ENCODE results near the gene SRRM4. TPM values are rescaled to one million over a fixed set of nuclear protein-coding genes. Genes with fewer than 3 reads are reported as not detected.

The SRRM4 gene
- total and polyA plus RNA-seq, 10 of the 15 experiments (the other 5 are each of a cell fraction or from before 2014, with no cell fraction given) = under 0.01 to 0.01 TPM; not detected in 8

DNA sequence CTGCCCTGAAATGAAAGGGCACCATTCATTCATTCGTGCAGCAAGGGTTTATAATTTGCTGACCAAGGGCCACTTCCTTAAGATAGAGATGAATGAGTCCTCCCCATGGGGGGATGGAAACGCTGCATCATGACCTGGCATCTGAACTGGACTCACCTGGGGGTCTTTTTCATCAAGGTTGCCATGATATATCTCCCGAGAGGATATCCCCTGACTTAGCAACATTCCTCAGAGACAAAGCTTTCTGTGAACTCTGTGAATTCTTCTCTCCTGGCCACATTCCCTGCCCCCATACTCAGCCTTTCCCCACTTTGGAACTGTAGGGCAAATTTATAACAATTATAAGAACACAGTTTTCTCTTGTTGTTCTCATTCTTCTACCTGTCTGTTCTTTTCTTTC, 30.8 kb downstream of the SRRM4 start:
- Histone ChIP-seq H3K27ac (ENCODE audit: control insufficient read depth, insufficient read depth) (no peak overlapping the region), H3K9ac (ENCODE audit: control insufficient read depth, insufficient read depth, low read length) (no peak overlapping the region), H3K27me3 (replicated peaks in 1 of 2; ENCODE audit: control insufficient read depth in 2 of 2, insufficient read depth in 2 of 2, low read length in 1 of 2) (no peaks in the 10 kb centered on the region), H3K4me3 (no peak overlapping the region), H3K4me1 (ENCODE audit: control insufficient read depth, insufficient read depth, low read length) (no peaks in the 10 kb centered on the region), H3K4me2 (ENCODE audit: control insufficient read depth, insufficient read depth) (no peak overlapping the region), H3K36me3 (ENCODE audit: control insufficient read depth in 2 of 2, insufficient read depth in 2 of 2, low read length in 1 of 2) (no peaks in the 10 kb centered on the region), H2AFZ (ENCODE audit: control insufficient read depth, low read depth, low read length) (no peak overlapping the region), H3K9me3 (replicated peaks; ENCODE audit: control insufficient read depth, insufficient read depth, low read length) (no peaks in the 10 kb centered on the region; the same call in 2 of the 3 replicates), H4K20me1 (ENCODE audit: control insufficient read depth, insufficient read depth) (no peaks in the 10 kb centered on the region), H3K79me2 (ENCODE audit: control insufficient read depth, insufficient read depth, low read length) (no peaks in the 10 kb centered on the region)
- DNase-seq (ENCODE audit: low read depth, low spot score) (no peak), ATAC-seq (no peak), FAIRE-seq (no peak)
- 3% methylated on average over 3 of the region's 3 CpGs for WGBS (ENCODE audit: insufficient coverage, insufficient replicate concordance, low lambda C conversion rate, missing lambda C conversion rate)
- intact Hi-C loops (cut with micrococcal nuclease; ENCODE audit: unreplicated experiment) = no loop called here
- TF ChIP-seq, protein P1, sequence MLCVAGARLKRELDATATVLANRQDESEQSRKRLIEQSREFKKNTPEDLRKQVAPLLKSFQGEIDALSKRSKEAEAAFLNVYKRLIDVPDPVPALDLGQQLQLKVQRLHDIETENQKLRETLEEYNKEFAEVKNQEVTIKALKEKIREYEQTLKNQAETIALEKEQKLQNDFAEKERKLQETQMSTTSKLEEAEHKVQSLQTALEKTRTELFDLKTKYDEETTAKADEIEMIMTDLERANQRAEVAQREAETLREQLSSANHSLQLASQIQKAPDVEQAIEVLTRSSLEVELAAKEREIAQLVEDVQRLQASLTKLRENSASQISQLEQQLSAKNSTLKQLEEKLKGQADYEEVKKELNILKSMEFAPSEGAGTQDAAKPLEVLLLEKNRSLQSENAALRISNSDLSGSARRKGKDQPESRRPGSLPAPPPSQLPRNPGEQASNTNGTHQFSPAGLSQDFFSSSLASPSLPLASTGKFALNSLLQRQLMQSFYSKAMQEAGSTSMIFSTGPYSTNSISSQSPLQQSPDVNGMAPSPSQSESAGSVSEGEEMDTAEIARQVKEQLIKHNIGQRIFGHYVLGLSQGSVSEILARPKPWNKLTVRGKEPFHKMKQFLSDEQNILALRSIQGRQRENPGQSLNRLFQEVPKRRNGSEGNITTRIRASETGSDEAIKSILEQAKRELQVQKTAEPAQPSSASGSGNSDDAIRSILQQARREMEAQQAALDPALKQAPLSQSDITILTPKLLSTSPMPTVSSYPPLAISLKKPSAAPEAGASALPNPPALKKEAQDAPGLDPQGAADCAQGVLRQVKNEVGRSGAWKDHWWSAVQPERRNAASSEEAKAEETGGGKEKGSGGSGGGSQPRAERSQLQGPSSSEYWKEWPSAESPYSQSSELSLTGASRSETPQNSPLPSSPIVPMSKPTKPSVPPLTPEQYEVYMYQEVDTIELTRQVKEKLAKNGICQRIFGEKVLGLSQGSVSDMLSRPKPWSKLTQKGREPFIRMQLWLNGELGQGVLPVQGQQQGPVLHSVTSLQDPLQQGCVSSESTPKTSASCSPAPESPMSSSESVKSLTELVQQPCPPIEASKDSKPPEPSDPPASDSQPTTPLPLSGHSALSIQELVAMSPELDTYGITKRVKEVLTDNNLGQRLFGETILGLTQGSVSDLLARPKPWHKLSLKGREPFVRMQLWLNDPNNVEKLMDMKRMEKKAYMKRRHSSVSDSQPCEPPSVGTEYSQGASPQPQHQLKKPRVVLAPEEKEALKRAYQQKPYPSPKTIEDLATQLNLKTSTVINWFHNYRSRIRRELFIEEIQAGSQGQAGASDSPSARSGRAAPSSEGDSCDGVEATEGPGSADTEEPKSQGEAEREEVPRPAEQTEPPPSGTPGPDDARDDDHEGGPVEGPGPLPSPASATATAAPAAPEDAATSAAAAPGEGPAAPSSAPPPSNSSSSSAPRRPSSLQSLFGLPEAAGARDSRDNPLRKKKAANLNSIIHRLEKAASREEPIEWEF (IDR thresholded peaks at IDR 0.05; ENCODE audit: insufficient replicate concordance, low read depth, low read length) = no peak
- no peak for TF ChIP-seq BRCA1 (IDR thresholded peaks at IDR 0.05; ENCODE audit: low read depth, low read length)
- TF ChIP-seq MYB (IDR thresholded peaks at IDR 0.05; ENCODE audit: borderline replicate concordance, low read depth, low read length) = no peak
- TF ChIP-seq ASH2L (IDR thresholded peaks at IDR 0.05; ENCODE audit: borderline replicate concordance, low read depth) = no peak
- no peak for TF ChIP-seq LARP7 (IDR thresholded peaks at IDR 0.05)
- no peak for TF ChIP-seq CEBPB (IDR thresholded peaks at IDR 0.05; ENCODE audit: borderline replicate concordance in 1 of 2, low read depth in 2 of 2, low read length in 2 of 2)
- TF ChIP-seq RAD21 (IDR thresholded peaks at IDR 0.05; ENCODE audit: insufficient read depth, low read depth, low read length) = no peak
- no peak for TF ChIP-seq MEF2B (IDR thresholded peaks at IDR 0.05; ENCODE audit: partially characterized antibody, poor library complexity, severe bottlenecking)
- no peak for TF ChIP-seq CHD4 (IDR thresholded peaks at IDR 0.05)
- no peak for TF ChIP-seq NRF1 (conservative IDR thresholded peaks at IDR 0.05; ENCODE audit: low read depth, low read length)
- no peak for TF ChIP-seq ATF7 (IDR thresholded peaks at IDR 0.05; ENCODE audit: low read depth)
- no peak for TF ChIP-seq NFYA (IDR thresholded peaks at IDR 0.05; ENCODE audit: borderline replicate concordance, low read depth, low read length)
- ChIA-PET SMC1A (ENCODE audit: uncharacterized antibody, unreplicated experiment) (no interaction called here), RAD21 (ENCODE audit: unreplicated experiment) (no interaction called here), POLR2A (no interaction called here), CTCF (no interaction called here)
- no TSS peak for BruUV-seq (replicated peaks)
- in situ Hi-C loops (cut with MboI) = no loop called here
